Measurements from ENCODE around the gene DDHD1. TPM values are rescaled to one million over a fixed set of nuclear protein-coding genes. Genes with fewer than 3 reads are reported as not detected.

DDHD1 gene
- total RNA-seq, 1 experiment from 2014 or later, result 15.7 TPM

DNA sequence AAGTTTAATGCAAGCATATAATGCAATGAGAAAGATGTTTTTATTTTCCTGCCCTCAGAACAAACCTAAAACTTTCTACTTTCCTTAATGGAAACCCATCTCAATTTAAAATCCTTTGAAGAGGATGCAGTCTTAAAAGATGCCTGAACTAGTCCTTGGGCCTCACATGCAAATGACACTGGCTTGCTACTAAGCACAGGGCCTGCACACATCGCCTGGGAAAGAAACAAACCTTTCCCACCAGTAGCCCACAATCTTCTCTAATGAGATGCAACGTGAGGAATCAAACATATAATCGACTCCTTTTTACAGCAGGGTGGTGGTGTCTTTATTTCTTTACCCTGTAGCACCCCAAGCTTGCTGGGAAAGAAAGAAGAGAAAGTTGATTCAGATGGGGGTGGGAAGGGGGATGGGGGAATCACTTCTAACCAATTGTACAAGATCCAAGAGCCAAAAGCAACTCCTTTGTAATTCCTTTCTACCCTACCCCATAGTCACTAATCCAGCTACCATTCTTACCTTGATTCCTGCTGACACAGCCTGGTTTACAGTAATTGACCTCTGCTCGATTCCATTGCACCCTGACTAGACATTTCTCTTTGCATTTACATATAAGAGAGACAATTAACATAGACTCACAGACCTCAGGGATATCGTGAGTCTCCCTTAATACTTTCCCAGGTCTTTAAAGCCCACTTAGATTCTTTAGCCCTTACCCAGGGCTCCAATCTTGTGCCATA is 132.8 kb downstream of the DDHD1 start:
- H4K5ac ChIP-seq (ENCODE audit: insufficient read length, low read depth, low read length), result no peak overlapping the region
- no peaks in the 10 kb centered on the region for H3K79me1 ChIP-seq (ENCODE audit: insufficient read depth, low read depth, low read length, poor library complexity, severe bottlenecking)
- Mint-ChIP-seq H3K4me3 (peak overlapping the region in 1 of 2 experiments; percentile 6; a peak in 2 of 5 replicates), H3K36me3 (ENCODE audit: insufficient read depth in 1 of 3, low read depth in 3 of 3) (peaks cover 0 to 19% (median 0%) of the 10 kb centered on the region in 3 experiments; a peak in 3 of 7 replicates), H3K27ac (peak overlapping the region; percentile 65 to 93 (median 92)), H3K4me1 (peaks cover 38 to 43% of the 10 kb centered on the region in 2 experiments), H3K27me3 (ENCODE audit: low read depth) (no peaks in the 10 kb centered on the region), H3K9me3 (peaks cover 3 to 8% of the 10 kb centered on the region in 2 experiments; a peak in 4 of 5 replicates)
- H2BK15ac ChIP-seq (ENCODE audit: low read depth, low read length), result no peak overlapping the region
- H3K56ac ChIP-seq (ENCODE audit: insufficient read length, low read depth, low read length), result no peak overlapping the region
- no peak overlapping the region for H3K4ac ChIP-seq (ENCODE audit: low read depth, low read length)
- H3T11ph ChIP-seq (ENCODE audit: low read length), result no peak overlapping the region
- H3K4me1 ChIP-seq (ENCODE audit: insufficient read depth, low read length), result peaks cover 7% of the 10 kb centered on the region; the same call in 1 of the 2 replicates
- no peak overlapping the region for H4K91ac ChIP-seq (ENCODE audit: insufficient read length, low read depth, low read length)
- H2BK12ac ChIP-seq (ENCODE audit: insufficient read length, low read depth, low read length), result no peak overlapping the region
- H3K23ac ChIP-seq (ENCODE audit: insufficient read length, low read depth, low read length), result no peak overlapping the region
- no peaks in the 10 kb centered on the region for H4K20me1 ChIP-seq (ENCODE audit: control insufficient read depth, insufficient read depth, insufficient read length)
- H3K4me2 ChIP-seq (ENCODE audit: insufficient read depth, insufficient read length, low read length), result peak overlapping the region; percentile 2
- no peak overlapping the region for H2BK5ac ChIP-seq (ENCODE audit: insufficient read length, low read length)
- H3K23me2 ChIP-seq (ENCODE audit: insufficient read length, low read depth, low read length, poor library complexity, severe bottlenecking), result no peaks in the 10 kb centered on the region
- TF ChIP-seq, protein P1, sequence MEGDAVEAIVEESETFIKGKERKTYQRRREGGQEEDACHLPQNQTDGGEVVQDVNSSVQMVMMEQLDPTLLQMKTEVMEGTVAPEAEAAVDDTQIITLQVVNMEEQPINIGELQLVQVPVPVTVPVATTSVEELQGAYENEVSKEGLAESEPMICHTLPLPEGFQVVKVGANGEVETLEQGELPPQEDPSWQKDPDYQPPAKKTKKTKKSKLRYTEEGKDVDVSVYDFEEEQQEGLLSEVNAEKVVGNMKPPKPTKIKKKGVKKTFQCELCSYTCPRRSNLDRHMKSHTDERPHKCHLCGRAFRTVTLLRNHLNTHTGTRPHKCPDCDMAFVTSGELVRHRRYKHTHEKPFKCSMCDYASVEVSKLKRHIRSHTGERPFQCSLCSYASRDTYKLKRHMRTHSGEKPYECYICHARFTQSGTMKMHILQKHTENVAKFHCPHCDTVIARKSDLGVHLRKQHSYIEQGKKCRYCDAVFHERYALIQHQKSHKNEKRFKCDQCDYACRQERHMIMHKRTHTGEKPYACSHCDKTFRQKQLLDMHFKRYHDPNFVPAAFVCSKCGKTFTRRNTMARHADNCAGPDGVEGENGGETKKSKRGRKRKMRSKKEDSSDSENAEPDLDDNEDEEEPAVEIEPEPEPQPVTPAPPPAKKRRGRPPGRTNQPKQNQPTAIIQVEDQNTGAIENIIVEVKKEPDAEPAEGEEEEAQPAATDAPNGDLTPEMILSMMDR (conservative IDR thresholded peaks at IDR 0.05), result no peak
- no peak overlapping the region for H3K18ac ChIP-seq (ENCODE audit: insufficient read length, low read depth, low read length)
- no peak overlapping the region for H2AFZ ChIP-seq (ENCODE audit: low read length)
- no peak for DNase-seq
- H4K8ac ChIP-seq (replicated peaks; ENCODE audit: insufficient read length, low read depth, low read length), result no peak overlapping the region
- no peak overlapping the region for H2BK120ac ChIP-seq (ENCODE audit: low read depth, low read length, poor library complexity, severe bottlenecking)
- H2AK5ac ChIP-seq (ENCODE audit: insufficient read length, low read length), result no peak overlapping the region
- H2BK20ac ChIP-seq (ENCODE audit: low read depth, low read length, poor library complexity, severe bottlenecking), result no peak overlapping the region
- H3K9me3 ChIP-seq (ENCODE audit: control insufficient read depth, low read depth, low read length), result no peaks in the 10 kb centered on the region
- no peak overlapping the region for H3K27ac ChIP-seq (ENCODE audit: insufficient read length, low read depth, low read length)
- no peaks in the 10 kb centered on the region for H3K79me2 ChIP-seq (ENCODE audit: insufficient read depth, low read length)
- WGBS (ENCODE audit: extremely low coverage, insufficient read length, low lambda C conversion rate), result no CpG with 5 or more reads among the region's 5 CpGs
- H3K27me3 ChIP-seq (ENCODE audit: insufficient read depth, low read length), result no peaks in the 10 kb centered on the region
- H3K14ac ChIP-seq (ENCODE audit: insufficient read depth, low read length), result no peak overlapping the region
- no peak overlapping the region for H3K9ac ChIP-seq (ENCODE audit: extremely low read depth, insufficient read length, low read length)
